ENCODE data around the gene SYNE3.
A peak's percentile ranks its signal among the peaks of the same experiment; 100 is the strongest.

SYNE3 gene

GRCh38 chr14:95540236-95540855 is 23.9 kb upstream of the SYNE3 start:
- no peak for DNase-seq

- no peak for DNase-seq
These were observed 22.5 kb upstream of the SYNE3 start for GRCh38 chr14:95538801-95539509.

DNA sequence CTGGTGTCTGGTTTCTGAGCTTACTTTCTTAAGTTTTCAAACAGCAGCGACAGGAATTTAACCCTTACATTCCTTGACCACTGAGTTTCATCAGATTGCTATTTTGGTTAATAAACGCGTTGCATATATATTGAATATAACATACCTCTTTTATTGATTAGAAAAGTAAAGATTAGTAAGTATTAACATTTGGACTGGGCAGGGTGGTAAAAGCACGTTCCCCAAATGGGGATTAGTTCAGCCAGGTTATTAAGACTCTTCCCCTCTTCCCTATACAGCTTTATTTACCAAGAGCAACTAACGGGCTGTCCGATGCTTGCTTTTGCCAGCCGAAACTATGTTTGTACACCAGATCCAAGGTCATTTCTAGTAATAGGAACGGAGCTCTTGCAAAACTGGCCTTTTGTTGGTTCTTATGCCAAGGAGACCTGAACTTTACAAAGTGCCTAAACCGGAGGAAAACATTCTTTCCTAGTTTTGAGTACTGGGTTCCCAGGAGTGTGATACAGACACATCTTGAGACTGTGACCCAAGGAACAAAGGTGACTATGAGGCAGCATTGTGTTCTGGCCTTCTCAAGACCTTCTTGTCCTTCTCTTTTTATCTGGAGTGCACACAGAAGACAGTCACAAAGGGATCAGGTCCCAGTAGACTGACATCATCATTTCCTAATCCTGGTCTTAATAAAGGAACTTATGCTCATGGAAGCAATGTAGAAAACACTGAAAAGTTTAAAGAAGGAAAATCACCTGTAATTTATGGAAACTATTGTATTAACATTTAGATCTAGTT is 21.0 kb upstream of the SYNE3 start:
- no peak for DNase-seq

GRCh38 chr14:95536671-95537070 is 20.2 kb upstream of the SYNE3 start:
- DNase-seq: no peak

DNA sequence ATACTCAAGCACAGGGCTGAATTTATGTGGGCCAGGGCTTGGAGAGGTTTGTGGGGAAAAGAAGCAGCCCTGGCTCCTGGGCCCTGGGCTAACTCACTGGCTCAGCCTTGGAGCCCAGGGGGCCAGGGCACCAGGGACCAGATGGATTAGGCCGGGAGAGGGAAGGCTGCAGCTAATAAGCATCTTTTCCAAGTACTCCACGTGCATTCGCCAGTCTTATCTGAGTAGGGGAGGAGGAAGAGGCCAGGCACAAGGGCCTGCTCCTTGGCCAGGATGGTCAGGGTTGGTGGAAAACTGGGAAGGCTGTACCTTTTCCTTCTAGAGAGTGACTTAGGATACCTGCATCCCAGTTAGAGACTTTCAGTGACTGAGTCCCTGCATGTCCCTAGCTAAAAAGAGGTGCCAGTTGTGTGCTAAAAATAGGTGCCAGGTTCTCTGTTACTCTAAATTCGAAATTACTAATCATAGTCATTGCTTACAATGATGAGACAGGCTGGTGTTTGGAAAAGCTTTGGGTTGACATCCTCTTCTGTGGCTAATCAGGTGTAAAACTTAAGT is 19.7 kb upstream of the SYNE3 start:
- DNase-seq: peak; percentile 33

- DNase-seq: peak; percentile 57
These were observed 19.0 kb upstream of the SYNE3 start for GRCh38 chr14:95535226-95536021.

GRCh38 chr14:95534299-95535225 is 18.1 kb upstream of the SYNE3 start, which contains the start of gene GLRX5:
GLRX5 (plus strand) TSS chr14:95535050; CDS start chr14:95535090, 40 bp downstream.
- peak; percentile 100 for DNase-seq

DNA sequence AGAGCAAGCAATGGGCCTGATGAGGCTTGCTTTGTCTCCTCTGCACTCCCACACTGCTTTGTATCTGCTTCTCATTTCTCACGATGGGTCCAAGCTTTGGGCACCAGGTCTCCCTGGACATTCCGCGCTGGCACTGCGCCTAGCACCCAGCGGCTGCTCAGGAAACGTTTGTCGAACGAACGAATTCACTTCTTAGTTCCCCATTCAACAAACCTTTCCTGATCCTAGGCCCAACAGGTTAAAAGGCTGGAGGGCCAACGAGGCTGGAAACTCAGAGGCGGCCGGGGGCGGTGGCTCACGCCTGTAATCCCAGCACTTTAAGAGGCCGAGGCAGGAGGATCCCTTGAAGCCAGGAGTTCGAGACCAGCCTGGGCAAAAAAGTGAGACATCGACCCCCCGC is 17.4 kb upstream of the SYNE3 start:
- peak; percentile 64 for DNase-seq

DNA sequence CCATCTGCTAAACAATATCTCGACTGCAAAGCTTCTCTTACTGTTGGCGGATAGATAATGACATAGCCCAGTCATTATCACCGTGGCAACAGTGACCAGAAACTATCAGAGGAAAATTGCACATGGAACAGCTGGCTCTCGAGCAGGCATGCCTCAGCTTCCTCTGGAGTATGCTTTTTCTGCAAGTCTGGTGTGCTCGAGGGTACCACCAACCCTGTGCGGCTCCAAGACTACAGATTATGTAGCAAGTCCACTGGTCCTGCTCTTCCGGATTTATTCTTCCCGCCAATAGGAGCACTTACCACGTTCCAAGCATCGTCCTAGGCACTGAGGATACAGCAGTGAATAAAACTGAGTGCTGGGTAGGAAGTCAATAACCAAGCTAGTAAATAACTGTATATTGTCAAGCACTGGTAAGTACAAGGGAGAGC is 17.0 kb upstream of the SYNE3 start:
- peak; percentile 92 for DNase-seq

DNA sequence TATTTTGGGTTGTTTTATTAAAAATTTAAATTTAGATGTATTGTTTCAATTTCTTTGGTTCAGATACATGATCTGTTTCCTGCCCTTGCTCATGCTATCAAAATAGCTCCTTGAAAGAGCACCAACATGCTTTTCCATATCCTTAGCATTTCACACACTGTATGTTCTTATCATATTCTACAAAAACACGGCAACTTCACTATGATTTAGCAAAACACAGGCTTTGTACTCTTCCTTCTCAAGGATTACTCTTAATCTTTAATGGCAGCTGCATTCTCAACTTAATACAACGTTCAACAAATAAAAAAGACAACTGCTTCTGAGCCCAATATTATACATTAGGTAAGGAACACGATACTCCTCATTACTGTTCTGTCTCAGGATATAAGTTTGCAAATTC is 15.5 kb upstream of the SYNE3 start:
- no peak for DNase-seq

- DNase-seq: no peak
These were observed 15.0 kb upstream of the SYNE3 start for GRCh38 chr14:95531473-95531872.

GRCh38 chr14:95530473-95531276 is 14.2 kb upstream of the SYNE3 start:
- DNase-seq: no peak

DNA sequence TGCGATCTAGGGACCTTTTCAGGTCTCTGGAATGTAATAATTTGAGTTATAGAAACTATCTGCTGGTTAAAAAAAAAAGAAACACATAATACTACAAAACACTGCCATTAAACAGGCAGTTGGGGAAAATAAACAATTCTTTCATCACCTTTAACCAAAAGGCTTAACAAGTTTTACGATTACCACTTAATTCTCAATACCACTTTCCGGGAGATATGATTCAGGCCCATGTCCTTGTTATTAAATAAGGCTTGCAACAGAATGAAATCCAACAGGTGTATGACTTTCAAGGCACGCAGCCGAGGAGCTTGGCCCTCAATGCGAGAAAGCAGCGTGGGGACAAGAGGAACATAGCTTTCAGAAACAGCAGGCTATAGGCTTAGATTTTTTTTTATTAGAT is 12.8 kb upstream of the SYNE3 start:
- DNase-seq: no peak

- peak; percentile 76 for DNase-seq
These were observed 11.0 kb upstream of the SYNE3 start for GRCh38 chr14:95527387-95528002.

- no peak for DNase-seq
These were observed 10.3 kb upstream of the SYNE3 start for GRCh38 chr14:95526483-95527386.

DNA sequence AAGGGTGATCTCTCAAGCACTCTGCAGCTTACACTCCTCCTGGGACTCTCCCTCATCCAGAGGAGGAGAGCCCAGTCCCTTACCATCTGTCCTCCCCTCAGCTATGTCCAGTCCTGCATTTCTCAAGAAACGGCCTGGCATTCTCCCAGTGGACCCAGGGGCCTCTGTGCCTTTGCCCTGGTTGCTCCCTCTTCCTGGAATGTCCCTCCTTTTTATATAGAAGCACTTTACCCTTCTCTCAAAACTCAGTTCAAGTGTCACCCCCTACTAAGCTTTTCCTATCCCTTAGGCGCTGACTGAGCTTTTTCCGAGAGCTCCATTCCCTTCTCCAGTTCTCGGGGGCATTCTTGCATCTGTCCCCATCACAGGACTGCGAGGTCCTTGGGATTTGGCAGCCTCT is 9.5 kb upstream of the SYNE3 start:
- no peak for DNase-seq

DNA sequence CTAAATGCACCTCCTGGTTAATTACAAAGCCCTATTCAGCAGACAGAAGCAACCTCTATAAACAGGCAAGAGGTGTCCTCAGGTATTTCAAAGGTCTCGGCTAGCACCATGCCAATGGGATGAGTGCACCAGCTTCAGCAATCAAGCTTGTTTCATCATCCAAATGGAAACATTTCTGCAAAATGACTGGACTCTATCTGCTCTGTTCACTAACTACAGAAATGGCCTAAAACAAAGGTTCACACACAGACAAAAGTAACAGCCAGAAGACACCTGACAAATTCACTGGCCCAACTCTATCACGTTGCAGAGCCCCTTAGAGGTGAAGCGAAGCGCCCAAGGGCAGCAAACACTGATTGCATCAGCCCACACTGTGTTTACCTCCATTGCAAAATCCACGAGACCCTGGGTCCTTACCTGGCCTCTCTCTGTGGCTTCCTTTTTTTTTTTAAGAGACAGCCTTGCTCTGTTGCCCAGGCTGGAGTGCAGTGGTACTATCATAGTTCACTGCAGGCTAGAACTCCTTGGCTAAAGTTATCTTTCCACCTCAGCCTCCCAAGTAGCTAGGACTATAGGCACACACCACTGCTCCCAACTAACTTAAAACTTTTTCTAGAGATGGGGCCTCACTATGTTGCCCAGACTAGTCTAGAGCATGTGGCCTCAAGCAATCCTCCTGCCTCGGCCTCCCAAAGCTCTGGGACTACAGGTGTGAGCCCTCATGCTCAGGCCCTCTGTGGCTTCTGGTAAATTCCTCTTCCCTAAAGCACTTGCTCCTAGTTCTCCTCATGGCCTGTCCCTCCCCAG is 8.5 kb upstream of the SYNE3 start:
- DNase-seq: no peak

- no peak for DNase-seq
These were observed 7.5 kb upstream of the SYNE3 start for GRCh38 chr14:95523815-95524448.

All from NCI-H69 (cell line).